Loucy (cell line): ENCODE measurements around the gene EIF3B.
"Not testable (repeated sequence)": the region's sequence is repeated elsewhere in the genome, so short reads cannot be mapped to it uniquely, and the experiment has no call there.

ENCODE experiments used
- H2AFZ ChIP-seq: fragments of 200-600 bp; sonication (generic); 2 replicates; pipeline ENCODE4 v1.6.0; 2016; ENCODE audit warnings: antibody characterized with exemption, mild to moderate bottlenecking, low read length, moderate library complexity
- H3F3A ChIP-seq: fragments of 200-600 bp; 2 replicates; pipeline ENCODE4 v1.6.0; 2016; ENCODE audit warnings: antibody characterized with exemption, low read depth, mild to moderate bottlenecking
- H3K27me3 ChIP-seq: fragments of 200-600 bp; sonication (generic); 2 replicates; pipeline ENCODE4 v1.6.1; 2014; ENCODE audit warnings: low read length, mild to moderate bottlenecking; ENCODE audit not compliant: insufficient read depth, poor library complexity, severe bottlenecking
- H3K36me3 ChIP-seq: fragments of 200-600 bp; sonication (generic); 2 replicates; pipeline ENCODE4 v1.6.1; 2016; ENCODE audit warnings: low read length; ENCODE audit not compliant: insufficient read depth
- H3K4me1 ChIP-seq: fragments of 200-600 bp; sonication (generic); 2 replicates; pipeline ENCODE4 v1.5.1; 2014; ENCODE audit warnings: low read length, mild to moderate bottlenecking; ENCODE audit not compliant: insufficient read depth, poor library complexity, severe bottlenecking
- H3K4me2 ChIP-seq: fragments of 200-600 bp; sonication (generic); 2 replicates; pipeline ENCODE4 v1.6.0; 2014; ENCODE audit warnings: antibody characterized with exemption, low read length, low read depth, mild to moderate bottlenecking; ENCODE audit not compliant: poor library complexity, severe bottlenecking
- H3K4me3 ChIP-seq: fragments of 200-600 bp; sonication (generic); 2 replicates; pipeline ENCODE4 v1.5.1; 2014; ENCODE audit warnings: low read length, mild to moderate bottlenecking, mixed read lengths; ENCODE audit not compliant: poor library complexity, severe bottlenecking
- H3K79me2 ChIP-seq: fragments of 200-600 bp; sonication (generic); 2 replicates; pipeline ENCODE4 v1.6.1; 2014; ENCODE audit warnings: low read length; ENCODE audit not compliant: insufficient read depth
- H3K9ac ChIP-seq: fragments of 200-600 bp; sonication (generic); 2 replicates; pipeline ENCODE4 v1.6.0; 2014; ENCODE audit warnings: mild to moderate bottlenecking, low read depth, low read length, moderate library complexity; ENCODE audit not compliant: poor library complexity, severe bottlenecking
- H3K9me2 ChIP-seq: fragments of 200-600 bp; sonication (generic); replicated peaks from 2 replicates; pipeline ENCODE4 v1.6.1; 2016; ENCODE audit warnings: low read depth, low read length, mixed read lengths
- H3K9me3 ChIP-seq: fragments of 200-600 bp; sonication (generic); 2 replicates; pipeline ENCODE4 v1.6.1; 2014; ENCODE audit warnings: mild to moderate bottlenecking, antibody characterized with exemption, low read length, low read depth; ENCODE audit not compliant: insufficient read depth
- H4K20me1 ChIP-seq: fragments of 200-600 bp; sonication (generic); 2 replicates; pipeline ENCODE4 v1.6.0; 2014; ENCODE audit warnings: antibody characterized with exemption, low read length, mild to moderate bottlenecking; ENCODE audit not compliant: insufficient read depth, poor library complexity, severe bottlenecking
- CTCF ChIP-seq: fragments of 200-600 bp; sonication (generic); conservative IDR thresholded peaks from 2 replicates; pipeline ENCODE4 v1.5.1; 2014; ENCODE audit warnings: mild to moderate bottlenecking, antibody characterized with exemption, low read length
- EZH2phosphoT487 ChIP-seq: fragments of 200-600 bp; IDR thresholded peaks from 2 replicates; pipeline ENCODE4 v1.6.1; 2018; ENCODE audit warnings: antibody characterized with exemption, mild to moderate bottlenecking, moderate library complexity, borderline replicate concordance

The EIF3B gene

GRCh38 chr7:2354186-2354938, at the start of gene EIF3B:
EIF3B (plus strand) TSS chr7:2354827; CDS start chr7:2354922, 95 bp downstream.
- no peaks in the 10 kb centered on the region for H3K9me2 ChIP-seq
- peaks cover 43% of the 10 kb centered on the region for H3K4me1 ChIP-seq
- H4K20me1 ChIP-seq = peaks cover 42% of the 10 kb centered on the region
- peak within 1 kb of the TSS; percentile 99 for H2AFZ ChIP-seq
- H3K4me3 ChIP-seq = peak within 1 kb of the TSS; percentile 99
- no peak for TF ChIP-seq EZH2phosphoT487
- no peak for TF ChIP-seq CTCF
- H3K79me2 ChIP-seq = peaks cover 58% of the 10 kb centered on the region
- H3K4me2 ChIP-seq = peak within 1 kb of the TSS; percentile 98
- no peaks in the 10 kb centered on the region for H3K9me3 ChIP-seq
- no peaks in the 10 kb centered on the region for H3F3A ChIP-seq
- H3K9ac ChIP-seq = peak within 1 kb of the TSS; percentile 97
- H3K36me3 ChIP-seq = peaks cover 7% of the 10 kb centered on the region; the same call in 1 of the 2 replicates
- no peaks in the 10 kb centered on the region for H3K27me3 ChIP-seq

GRCh38 chr7:2305258-2305657, 49.4 kb upstream of the EIF3B start:
- not testable (repeated sequence) for H3K9me3 ChIP-seq, H4K20me1 ChIP-seq, H3K27me3 ChIP-seq, H2AFZ ChIP-seq, H3K9me2 ChIP-seq, H3K4me3 ChIP-seq, H3K36me3 ChIP-seq, H3K9ac ChIP-seq, H3K4me2 ChIP-seq, H3F3A ChIP-seq, H3K79me2 ChIP-seq, H3K4me1 ChIP-seq

GRCh38 chr7:2306688-2307087, 47.9 kb upstream of the EIF3B start:
- Histone ChIP-seq H3K9me3 (no peaks in the 10 kb centered on the region), H4K20me1 (peaks cover 4% of the 10 kb centered on the region), H3K27me3 (no peaks in the 10 kb centered on the region), H3K4me3 (no peak overlapping the region), H3K79me2 (peaks cover 9% of the 10 kb centered on the region; the same call in 1 of the 2 replicates), H3K36me3 (no peaks in the 10 kb centered on the region), H3K4me1 (no peaks in the 10 kb centered on the region), H3K9me2 (no peaks in the 10 kb centered on the region), H2AFZ (no peak overlapping the region), H3F3A (no peaks in the 10 kb centered on the region), H3K9ac (no peak overlapping the region), H3K4me2 (no peak overlapping the region)
- no peak for TF ChIP-seq EZH2phosphoT487
- TF ChIP-seq CTCF = no peak

- Histone ChIP-seq H3F3A (no peaks in the 10 kb centered on the region), H4K20me1 (peaks cover 4% of the 10 kb centered on the region), H3K27me3 (no peaks in the 10 kb centered on the region), H3K4me2 (no peak overlapping the region), H3K9me3 (no peaks in the 10 kb centered on the region), H2AFZ (no peak overlapping the region), H3K36me3 (no peaks in the 10 kb centered on the region), H3K9ac (no peak overlapping the region), H3K4me1 (peaks cover 7% of the 10 kb centered on the region), H3K4me3 (no peak overlapping the region), H3K9me2 (no peaks in the 10 kb centered on the region), H3K79me2 (peaks cover 9% of the 10 kb centered on the region; the same call in 1 of the 2 replicates)
- TF ChIP-seq CTCF (no peak), EZH2phosphoT487 (no peak)
Measured at GRCh38 chr7:2307690-2308107, 46.9 kb upstream of the EIF3B start.
